Loucy (cell line): ENCODE data around the gene RNF38.

Source experiments
- H2AFZ ChIP-seq: fragments of 200-600 bp; sonication (generic); 2 replicates; pipeline ENCODE4 v1.6.0; 2016; ENCODE audit warnings: antibody characterized with exemption, mild to moderate bottlenecking, low read length, moderate library complexity
- H3F3A ChIP-seq: fragments of 200-600 bp; 2 replicates; pipeline ENCODE4 v1.6.0; 2016; ENCODE audit warnings: antibody characterized with exemption, low read depth, mild to moderate bottlenecking
- H3K27me3 ChIP-seq: fragments of 200-600 bp; sonication (generic); 2 replicates; pipeline ENCODE4 v1.6.1; 2014; ENCODE audit warnings: low read length, mild to moderate bottlenecking; ENCODE audit not compliant: insufficient read depth, poor library complexity, severe bottlenecking
- H3K36me3 ChIP-seq: fragments of 200-600 bp; sonication (generic); 2 replicates; pipeline ENCODE4 v1.6.1; 2016; ENCODE audit warnings: low read length; ENCODE audit not compliant: insufficient read depth
- H3K4me1 ChIP-seq: fragments of 200-600 bp; sonication (generic); 2 replicates; pipeline ENCODE4 v1.5.1; 2014; ENCODE audit warnings: low read length, mild to moderate bottlenecking; ENCODE audit not compliant: insufficient read depth, poor library complexity, severe bottlenecking
- H3K4me2 ChIP-seq: fragments of 200-600 bp; sonication (generic); 2 replicates; pipeline ENCODE4 v1.6.0; 2014; ENCODE audit warnings: antibody characterized with exemption, low read length, low read depth, mild to moderate bottlenecking; ENCODE audit not compliant: poor library complexity, severe bottlenecking
- H3K4me3 ChIP-seq: fragments of 200-600 bp; sonication (generic); 2 replicates; pipeline ENCODE4 v1.5.1; 2014; ENCODE audit warnings: low read length, mild to moderate bottlenecking, mixed read lengths; ENCODE audit not compliant: poor library complexity, severe bottlenecking
- H3K79me2 ChIP-seq: fragments of 200-600 bp; sonication (generic); 2 replicates; pipeline ENCODE4 v1.6.1; 2014; ENCODE audit warnings: low read length; ENCODE audit not compliant: insufficient read depth
- H3K9ac ChIP-seq: fragments of 200-600 bp; sonication (generic); 2 replicates; pipeline ENCODE4 v1.6.0; 2014; ENCODE audit warnings: mild to moderate bottlenecking, low read depth, low read length, moderate library complexity; ENCODE audit not compliant: poor library complexity, severe bottlenecking
- H3K9me2 ChIP-seq: fragments of 200-600 bp; sonication (generic); replicated peaks from 2 replicates; pipeline ENCODE4 v1.6.1; 2016; ENCODE audit warnings: low read depth, low read length, mixed read lengths
- H3K9me3 ChIP-seq: fragments of 200-600 bp; sonication (generic); 2 replicates; pipeline ENCODE4 v1.6.1; 2014; ENCODE audit warnings: mild to moderate bottlenecking, antibody characterized with exemption, low read length, low read depth; ENCODE audit not compliant: insufficient read depth
- H4K20me1 ChIP-seq: fragments of 200-600 bp; sonication (generic); 2 replicates; pipeline ENCODE4 v1.6.0; 2014; ENCODE audit warnings: antibody characterized with exemption, low read length, mild to moderate bottlenecking; ENCODE audit not compliant: insufficient read depth, poor library complexity, severe bottlenecking
- EZH2phosphoT487 ChIP-seq: fragments of 200-600 bp; IDR thresholded peaks from 2 replicates; pipeline ENCODE4 v1.6.1; 2018; ENCODE audit warnings: antibody characterized with exemption, mild to moderate bottlenecking, moderate library complexity, borderline replicate concordance
- TF ChIP-seq, protein P1 (sequence below): fragments of 200-600 bp; sonication (generic); conservative IDR thresholded peaks from 2 replicates; pipeline ENCODE4 v1.5.1; 2014; ENCODE audit warnings: mild to moderate bottlenecking, antibody characterized with exemption, low read length

The RNF38 gene

DNA sequence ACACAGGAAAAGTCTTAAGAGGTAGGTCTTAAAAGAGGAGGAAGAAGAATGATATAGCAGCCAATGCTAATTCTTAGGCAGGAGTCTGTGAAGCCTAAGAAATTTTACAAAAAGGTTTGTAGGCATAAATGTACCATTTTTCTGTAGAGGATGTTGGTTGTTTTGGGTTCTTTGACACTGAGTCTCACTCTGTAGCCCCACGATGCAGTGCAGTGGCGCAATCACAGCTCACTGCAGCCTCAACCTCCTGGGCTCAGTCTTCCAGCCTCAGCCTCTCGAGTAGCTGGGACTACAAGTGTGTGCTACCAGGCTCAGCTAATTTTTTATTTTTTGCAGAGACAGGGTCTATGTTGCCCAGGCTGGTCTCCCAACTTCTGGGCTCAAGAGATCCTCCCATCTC, 37.7 kb upstream of the RNF38 start:
- no peak overlapping the region for H3K4me2 ChIP-seq
- no peaks in the 10 kb centered on the region for H3K9me2 ChIP-seq
- TF ChIP-seq, protein P1, sequence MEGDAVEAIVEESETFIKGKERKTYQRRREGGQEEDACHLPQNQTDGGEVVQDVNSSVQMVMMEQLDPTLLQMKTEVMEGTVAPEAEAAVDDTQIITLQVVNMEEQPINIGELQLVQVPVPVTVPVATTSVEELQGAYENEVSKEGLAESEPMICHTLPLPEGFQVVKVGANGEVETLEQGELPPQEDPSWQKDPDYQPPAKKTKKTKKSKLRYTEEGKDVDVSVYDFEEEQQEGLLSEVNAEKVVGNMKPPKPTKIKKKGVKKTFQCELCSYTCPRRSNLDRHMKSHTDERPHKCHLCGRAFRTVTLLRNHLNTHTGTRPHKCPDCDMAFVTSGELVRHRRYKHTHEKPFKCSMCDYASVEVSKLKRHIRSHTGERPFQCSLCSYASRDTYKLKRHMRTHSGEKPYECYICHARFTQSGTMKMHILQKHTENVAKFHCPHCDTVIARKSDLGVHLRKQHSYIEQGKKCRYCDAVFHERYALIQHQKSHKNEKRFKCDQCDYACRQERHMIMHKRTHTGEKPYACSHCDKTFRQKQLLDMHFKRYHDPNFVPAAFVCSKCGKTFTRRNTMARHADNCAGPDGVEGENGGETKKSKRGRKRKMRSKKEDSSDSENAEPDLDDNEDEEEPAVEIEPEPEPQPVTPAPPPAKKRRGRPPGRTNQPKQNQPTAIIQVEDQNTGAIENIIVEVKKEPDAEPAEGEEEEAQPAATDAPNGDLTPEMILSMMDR = no peak
- no peak for TF ChIP-seq EZH2phosphoT487
- H3K27me3 ChIP-seq = no peaks in the 10 kb centered on the region
- H3K4me3 ChIP-seq = no peak overlapping the region
- H3K9ac ChIP-seq = no peak overlapping the region
- no peak overlapping the region for H2AFZ ChIP-seq
- no peaks in the 10 kb centered on the region for H3K9me3 ChIP-seq
- no peaks in the 10 kb centered on the region for H3K36me3 ChIP-seq
- H3K4me1 ChIP-seq = peaks cover 12% of the 10 kb centered on the region
- peaks cover 5% of the 10 kb centered on the region for H4K20me1 ChIP-seq
- no peaks in the 10 kb centered on the region for H3F3A ChIP-seq
- peaks cover 9% of the 10 kb centered on the region for H3K79me2 ChIP-seq

DNA sequence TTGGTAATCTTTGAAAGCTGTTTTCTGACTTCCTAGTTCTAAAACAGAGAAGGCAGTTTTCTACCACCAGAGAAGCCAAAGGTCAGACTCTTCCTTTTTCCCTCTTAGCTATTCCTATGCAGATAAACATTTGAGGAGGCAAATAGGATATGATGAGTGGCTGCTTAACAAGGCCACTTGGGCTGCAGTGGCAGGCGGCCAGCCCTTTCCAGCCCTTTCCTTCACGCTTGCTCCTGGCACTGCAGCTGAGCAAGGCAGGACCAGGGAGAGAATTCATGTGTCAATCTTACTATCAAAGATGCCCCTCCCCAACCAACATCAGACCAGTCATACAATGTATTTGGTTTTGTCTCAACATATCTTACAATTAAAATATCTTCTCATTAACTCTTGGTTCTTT, 36.8 kb upstream of the RNF38 start:
- Histone ChIP-seq H3K79me2 (peaks cover 13% of the 10 kb centered on the region; the same call in 1 of the 2 replicates), H3K36me3 (no peaks in the 10 kb centered on the region), H4K20me1 (peaks cover 2% of the 10 kb centered on the region), H3F3A (no peaks in the 10 kb centered on the region), H3K4me2 (no peak overlapping the region), H3K27me3 (no peaks in the 10 kb centered on the region), H3K4me3 (no peak overlapping the region), H2AFZ (no peak overlapping the region), H3K9ac (no peak overlapping the region), H3K9me3 (no peaks in the 10 kb centered on the region), H3K4me1 (peaks cover 8% of the 10 kb centered on the region), H3K9me2 (no peaks in the 10 kb centered on the region)
- TF ChIP-seq EZH2phosphoT487 = no peak
- TF ChIP-seq, protein P1 = no peak

DNA sequence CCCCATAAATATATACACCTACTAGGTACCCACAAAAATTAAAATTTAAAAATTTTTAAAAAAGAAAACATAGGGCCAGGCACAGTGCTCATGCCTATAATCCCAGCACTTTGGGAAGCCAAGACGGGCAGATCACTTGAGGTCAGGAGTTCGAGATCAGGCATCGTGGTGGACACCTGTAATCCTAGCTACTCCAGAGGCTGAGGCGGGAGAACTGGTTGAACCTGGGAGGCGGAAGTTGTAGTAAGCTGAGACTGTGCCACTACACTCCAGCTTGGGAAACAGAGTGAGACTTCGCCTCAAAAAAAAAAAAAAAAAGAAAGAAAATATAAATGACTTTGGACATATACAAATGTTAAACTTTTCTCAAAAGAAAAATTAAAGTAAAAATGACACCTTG, 33.3 kb upstream of the RNF38 start:
- Histone ChIP-seq H3F3A (no peaks in the 10 kb centered on the region; the same call in 1 of the 2 replicates), H3K4me1 (peaks cover 6% of the 10 kb centered on the region), H3K27me3 (no peaks in the 10 kb centered on the region), H3K79me2 (peaks cover 23% of the 10 kb centered on the region; the same call in 1 of the 2 replicates), H4K20me1 (peaks cover 6% of the 10 kb centered on the region), H3K9me2 (no peaks in the 10 kb centered on the region), H2AFZ (no peak overlapping the region), H3K4me3 (no peak overlapping the region), H3K4me2 (no peak overlapping the region), H3K9me3 (no peaks in the 10 kb centered on the region), H3K9ac (no peak overlapping the region), H3K36me3 (peaks cover 3% of the 10 kb centered on the region; the same call in 1 of the 2 replicates)
- TF ChIP-seq EZH2phosphoT487 = no peak
- TF ChIP-seq, protein P1 = no peak
